ENCODE data around the gene PPP1R26.
"Not testable (repeated sequence)": the region's sequence is repeated elsewhere in the genome, so short reads cannot be mapped to it uniquely, and the experiment has no call there.

- TF ChIP-seq POLR2A (IDR thresholded peaks at IDR 0.05): not testable (repeated sequence)
- TF ChIP-seq, protein P1, sequence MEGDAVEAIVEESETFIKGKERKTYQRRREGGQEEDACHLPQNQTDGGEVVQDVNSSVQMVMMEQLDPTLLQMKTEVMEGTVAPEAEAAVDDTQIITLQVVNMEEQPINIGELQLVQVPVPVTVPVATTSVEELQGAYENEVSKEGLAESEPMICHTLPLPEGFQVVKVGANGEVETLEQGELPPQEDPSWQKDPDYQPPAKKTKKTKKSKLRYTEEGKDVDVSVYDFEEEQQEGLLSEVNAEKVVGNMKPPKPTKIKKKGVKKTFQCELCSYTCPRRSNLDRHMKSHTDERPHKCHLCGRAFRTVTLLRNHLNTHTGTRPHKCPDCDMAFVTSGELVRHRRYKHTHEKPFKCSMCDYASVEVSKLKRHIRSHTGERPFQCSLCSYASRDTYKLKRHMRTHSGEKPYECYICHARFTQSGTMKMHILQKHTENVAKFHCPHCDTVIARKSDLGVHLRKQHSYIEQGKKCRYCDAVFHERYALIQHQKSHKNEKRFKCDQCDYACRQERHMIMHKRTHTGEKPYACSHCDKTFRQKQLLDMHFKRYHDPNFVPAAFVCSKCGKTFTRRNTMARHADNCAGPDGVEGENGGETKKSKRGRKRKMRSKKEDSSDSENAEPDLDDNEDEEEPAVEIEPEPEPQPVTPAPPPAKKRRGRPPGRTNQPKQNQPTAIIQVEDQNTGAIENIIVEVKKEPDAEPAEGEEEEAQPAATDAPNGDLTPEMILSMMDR (IDR thresholded peaks at IDR 0.05): not testable (repeated sequence)
These were observed 56.0 kb downstream of the PPP1R26 start for GRCh38 chr9:135535631-135536030.

All from esophagus squamous epithelium (tissue), 4 donors.